GM18868 (cell line): Measurements from ENCODE around the gene GSTA4.
A peak's percentile ranks its signal among the peaks of the same experiment; 100 is the strongest.
"Not testable (repeated sequence)": the region's sequence is repeated elsewhere in the genome, so short reads cannot be mapped to it uniquely, and the experiment has no call there.

Source experiments
- ATAC-seq: cut with Tn5 transposase; IDR thresholded peaks from one replicate; pipeline ENCODE4 v1.9.1; 2021; ENCODE audit warnings: mild to moderate bottlenecking, moderate library complexity; ENCODE audit not compliant: unreplicated experiment

The GSTA4 gene

DNA sequence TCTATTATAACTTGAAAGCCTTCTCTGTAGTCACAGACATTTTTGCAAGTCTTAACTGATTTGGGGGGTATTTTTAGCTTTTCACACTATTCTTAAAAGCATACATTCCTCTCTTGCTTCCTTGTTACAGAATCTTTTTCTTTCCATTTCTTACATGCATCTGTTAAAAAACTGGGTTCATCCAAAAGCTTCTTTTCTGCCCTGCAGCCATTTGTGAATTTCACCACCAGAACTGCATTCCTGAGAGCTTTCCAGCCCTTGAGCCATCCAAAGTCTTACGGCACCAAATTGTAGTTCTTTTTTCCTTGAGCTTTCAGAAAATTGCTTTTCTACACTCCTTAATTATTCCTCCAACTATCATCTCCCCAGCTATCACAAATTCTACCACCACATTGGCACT is 19.7 kb upstream of the GSTA4 start:
- ATAC-seq, result no peak

DNA sequence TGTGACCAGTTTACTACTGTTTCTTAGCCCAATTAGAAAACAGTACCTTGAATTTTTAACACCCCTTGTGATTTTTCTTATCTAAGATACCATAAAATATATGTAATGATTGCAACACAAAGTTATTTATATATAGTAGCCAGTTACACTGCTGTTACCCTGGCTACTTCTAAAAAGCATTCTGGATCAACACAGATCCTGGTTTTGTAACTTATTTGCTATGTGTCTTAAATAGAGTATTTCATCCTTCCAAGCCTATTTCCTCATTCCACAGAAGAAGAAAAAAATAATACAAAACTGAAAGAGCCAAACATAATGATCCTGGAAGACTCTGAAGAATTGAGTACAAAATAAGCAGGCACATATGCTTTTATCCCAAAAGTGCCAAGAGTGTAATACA is 19.0 kb upstream of the GSTA4 start:
- ATAC-seq, result no peak

- no peak for ATAC-seq
Observed at GRCh38 chr6:53011979-53012378, 16.9 kb upstream of the GSTA4 start.

GRCh38 chr6:53010504-53010903 is 15.4 kb upstream of the GSTA4 start:
- ATAC-seq, result no peak

DNA sequence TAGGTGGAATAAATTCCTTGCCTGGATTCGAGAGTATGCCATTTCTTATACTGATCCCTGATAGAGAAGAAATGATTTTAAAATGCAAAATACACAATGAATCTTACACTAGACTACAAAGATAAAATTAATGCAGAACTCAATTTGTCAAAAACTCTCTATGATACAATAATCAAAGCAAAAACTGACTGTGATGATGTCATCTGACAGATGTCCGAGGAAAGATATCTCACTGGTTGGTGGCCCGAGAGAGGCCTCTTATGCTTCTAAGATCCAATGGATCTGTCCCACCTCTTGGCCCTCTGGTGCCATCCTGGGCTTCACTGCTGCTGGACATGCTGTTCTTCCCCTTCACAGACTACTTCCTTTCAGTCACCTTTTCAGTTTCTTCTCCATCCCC is 14.4 kb upstream of the GSTA4 start:
- no peak for ATAC-seq

GRCh38 chr6:53009056-53009455 is 14.0 kb upstream of the GSTA4 start:
- ATAC-seq, result no peak

- not testable (repeated sequence) for ATAC-seq
Observed at GRCh38 chr6:53008192-53008687, 13.2 kb upstream of the GSTA4 start.

- ATAC-seq, result no peak
Observed at GRCh38 chr6:53005663-53006250, 10.7 kb upstream of the GSTA4 start.

GRCh38 chr6:52999456-52999855 is 4.4 kb upstream of the GSTA4 start:
- ATAC-seq, result no peak

GRCh38 chr6:52998603-52999002 is 3.5 kb upstream of the GSTA4 start:
- ATAC-seq, result no peak

DNA sequence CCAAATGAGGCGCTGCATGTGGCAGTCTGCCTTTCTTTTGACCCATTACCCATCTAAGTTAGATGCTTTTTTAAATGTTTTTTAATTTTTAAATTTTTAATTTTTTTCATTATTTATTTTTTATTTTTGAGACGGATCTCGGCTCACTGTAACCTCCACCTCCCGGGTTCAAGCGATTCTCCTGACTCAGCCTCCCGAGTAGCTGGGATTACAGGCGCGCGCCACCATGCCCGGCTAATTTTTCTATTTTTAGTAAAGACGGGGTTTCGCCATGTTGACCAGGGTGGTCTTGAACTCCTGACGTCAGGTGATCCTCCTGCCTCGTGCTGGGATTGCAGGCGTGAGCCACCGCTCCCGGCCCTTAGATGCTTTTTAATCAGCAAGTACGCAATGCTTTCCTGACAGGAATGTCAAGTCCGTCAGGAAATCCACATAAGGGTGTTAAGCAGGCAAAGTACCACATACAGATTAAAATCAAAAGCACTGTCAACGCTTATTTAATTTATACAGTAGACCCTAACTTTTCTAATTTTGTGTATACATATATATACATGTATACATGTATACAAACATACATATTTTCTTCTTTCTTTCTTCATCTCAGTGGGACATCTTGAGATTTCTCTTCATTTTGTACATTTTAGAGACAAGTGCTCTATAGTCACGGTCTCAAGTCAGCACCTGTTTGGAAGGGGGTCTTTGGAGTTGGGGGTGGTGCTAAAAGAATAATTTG is 995 bp upstream of the GSTA4 start:
- ATAC-seq, result no peak

DNA sequence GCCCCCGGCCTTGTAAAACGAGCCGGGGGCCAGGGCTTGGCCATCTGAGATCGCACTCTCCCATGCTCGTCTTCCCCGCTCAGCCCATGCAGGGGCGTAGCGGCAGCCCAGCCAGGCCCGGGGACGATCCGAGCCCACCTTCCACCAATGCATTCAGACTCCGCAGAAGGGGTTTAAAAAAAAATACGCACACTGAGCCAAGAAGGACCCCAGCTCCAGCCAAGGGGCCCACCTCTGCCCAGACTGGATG is 320 bp downstream of the GSTA4 start:
- ATAC-seq, result peak; percentile 20

GRCh38 chr6:52994031-52994838 is 849 bp downstream of the GSTA4 start:
- peak; percentile 0 for ATAC-seq

DNA sequence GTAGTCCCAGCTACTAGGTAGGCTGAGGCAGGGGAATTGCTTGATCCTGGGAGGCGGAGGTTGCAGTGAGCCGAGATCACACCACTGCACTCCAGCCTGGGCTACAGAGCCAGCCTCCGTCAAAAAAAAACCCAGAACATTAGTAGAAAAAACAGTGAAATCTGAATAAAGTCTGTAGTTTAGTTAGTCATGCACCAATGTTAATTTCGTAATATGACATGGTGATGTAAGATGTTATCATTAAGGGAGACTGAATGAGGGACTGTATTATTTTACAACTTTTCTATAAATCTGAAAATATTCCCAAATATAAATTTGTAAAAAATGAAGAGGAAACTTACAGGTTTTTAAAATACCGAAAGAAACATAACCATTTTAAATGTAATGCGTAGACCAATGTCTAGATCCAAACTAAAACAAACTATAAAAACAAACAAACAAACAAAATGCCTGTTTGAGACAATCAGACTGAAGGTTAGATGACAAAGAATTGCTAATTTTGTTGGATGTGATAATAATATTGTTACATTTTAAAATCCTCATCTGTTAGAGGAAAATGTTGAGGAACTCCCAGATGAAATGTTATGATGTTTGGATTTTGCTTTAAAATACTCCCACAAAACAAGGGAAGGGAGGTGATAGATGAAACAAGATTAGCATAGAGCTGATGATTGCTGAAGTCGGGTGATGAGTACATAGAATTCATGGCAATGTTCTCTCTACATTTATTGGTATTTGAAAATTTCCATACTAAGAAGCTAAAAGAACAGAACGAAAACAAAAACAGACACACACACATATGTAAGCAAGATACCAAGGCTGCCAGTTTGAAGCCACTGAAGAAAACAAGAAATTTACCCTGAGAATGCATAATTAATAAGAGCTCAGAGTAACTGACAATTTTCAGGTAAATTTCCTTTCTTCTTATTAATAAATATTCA is 1.8 kb downstream of the GSTA4 start:
- ATAC-seq, result no peak

- ATAC-seq, result no peak
Observed at GRCh38 chr6:52990342-52990741, 4.7 kb downstream of the GSTA4 start.

DNA sequence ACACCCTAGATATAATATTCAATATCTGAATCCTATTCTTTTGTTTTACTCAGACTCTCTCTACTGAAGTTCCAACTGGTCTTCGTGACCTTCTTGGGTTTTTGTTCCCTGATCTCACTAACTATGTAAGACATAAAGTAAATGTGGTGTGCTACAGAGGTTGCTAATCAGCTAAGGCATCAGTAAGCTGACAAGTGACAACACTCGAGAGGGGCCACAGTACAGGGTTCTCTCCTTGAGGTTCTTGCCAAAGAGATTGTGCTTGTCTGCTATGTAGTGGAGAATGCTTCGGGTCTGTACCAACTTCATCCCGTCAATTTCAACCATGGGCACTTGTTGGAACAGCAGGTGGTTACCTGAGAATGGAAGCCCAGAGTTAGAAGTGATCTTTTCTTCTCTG is 9.9 kb downstream of the GSTA4 start:
- no peak for ATAC-seq

- ATAC-seq, result peak; percentile 77
Observed at GRCh38 chr6:52984247-52984646, 10.8 kb downstream of the GSTA4 start.

DNA sequence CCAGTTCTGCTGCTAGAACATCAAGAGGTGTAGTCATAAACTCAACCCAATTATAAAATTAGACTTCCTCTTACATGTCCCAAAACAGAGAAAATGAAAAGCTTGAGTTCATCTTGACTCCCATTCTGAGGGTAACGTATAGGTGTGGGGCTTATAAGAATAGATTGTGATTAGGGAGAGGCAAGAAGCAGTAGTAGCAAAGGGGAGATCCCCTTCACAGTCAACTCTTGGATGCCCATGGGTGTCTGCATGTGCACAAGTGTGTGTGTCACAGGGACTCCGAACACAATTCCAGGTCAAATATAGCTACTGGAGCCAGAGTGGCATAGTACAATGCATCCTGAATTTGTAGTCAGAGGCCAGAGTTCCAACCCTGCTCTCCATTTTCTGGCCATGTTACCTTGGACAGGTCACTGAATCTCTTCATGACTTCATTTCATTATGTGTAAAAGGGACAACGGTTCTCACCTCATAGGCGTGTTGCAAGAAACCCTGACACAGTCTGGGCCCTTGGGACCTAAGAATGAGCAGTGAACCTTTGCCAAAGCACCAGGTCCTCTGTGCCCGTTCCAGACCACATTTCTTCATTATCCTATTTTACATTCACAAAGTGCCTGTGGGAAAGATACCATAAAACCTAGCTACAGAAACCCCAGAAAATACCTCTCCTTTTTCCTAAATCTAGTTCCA is 11.8 kb downstream of the GSTA4 start:
- peak; percentile 56 for ATAC-seq

DNA sequence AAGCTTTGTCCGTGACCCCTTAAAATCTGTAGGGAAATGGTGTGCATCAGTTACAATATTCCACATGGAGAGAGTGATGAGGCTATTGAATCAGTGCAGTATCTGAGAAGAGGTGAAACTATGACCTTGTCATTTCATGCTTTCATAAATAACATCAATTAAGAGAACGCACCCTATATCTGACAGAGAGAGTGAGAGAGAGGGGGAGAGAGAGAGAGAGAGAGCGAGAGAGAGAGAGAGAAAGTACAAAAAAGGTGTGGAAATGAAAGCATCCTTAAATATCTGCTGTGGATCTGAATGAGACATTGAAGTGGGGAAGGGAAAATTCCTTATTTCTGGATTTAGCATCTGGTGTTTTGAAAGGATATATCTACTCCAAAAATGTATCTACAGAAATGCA is 12.4 kb downstream of the GSTA4 start:
- no peak for ATAC-seq

GRCh38 chr6:52981222-52981900 is 13.7 kb downstream of the GSTA4 start:
- no peak for ATAC-seq
